GM12872 (cell line): ENCODE data around the gene EXOSC7.

Source experiments
- CTCF ChIP-seq: IDR thresholded peaks from 3 replicates; pipeline ENCODE4 v1.5.1; 2011; ENCODE audit warnings: low read depth, mild to moderate bottlenecking, low read length, moderate library complexity; ENCODE audit not compliant: insufficient read depth

EXOSC7 gene

GRCh38 chr3:45051685-45052084 lies 75.6 kb downstream of the EXOSC7 start:
- TF ChIP-seq CTCF, result no peak

- no peak for TF ChIP-seq CTCF
Observed at GRCh38 chr3:45054196-45054857, 78.3 kb downstream of the EXOSC7 start.

- no peak for TF ChIP-seq CTCF
Observed at GRCh38 chr3:45055032-45055410, 79.0 kb downstream of the EXOSC7 start.

GRCh38 chr3:45055411-45056143 lies 79.5 kb downstream of the EXOSC7 start:
- peak; percentile 55; the same call in 2 of the 3 replicates for TF ChIP-seq CTCF

GRCh38 chr3:45056608-45057301 lies 80.7 kb downstream of the EXOSC7 start:
- TF ChIP-seq CTCF, result no peak

GRCh38 chr3:45057557-45057956 lies 81.5 kb downstream of the EXOSC7 start:
- TF ChIP-seq CTCF, result no peak

- TF ChIP-seq CTCF, result no peak
Observed at GRCh38 chr3:45059132-45059531, 83.1 kb downstream of the EXOSC7 start.
